H1 (cell line): ENCODE measurements around the gene SV2B. TPM values are rescaled to one million over a fixed set of nuclear protein-coding genes. Genes with fewer than 3 reads are reported as not detected.
A peak's percentile ranks its signal among the peaks of the same experiment; 100 is the strongest.

Source experiments
- CTCF ChIA-PET: fragments of 300-600 bp; sonication (Branson Sonifier 250); formaldehyde crosslinking; loops from one replicate; lab custom pipeline; 2021; ENCODE audit not compliant: partially characterized antibody; lab: Charles Lee
- POLR2A ChIA-PET: fragments of 300-600 bp; sonication (Branson Sonifier 250); formaldehyde crosslinking; loops from one replicate; lab custom pipeline; 2021; ENCODE audit warnings: inconsistent platforms; ENCODE audit not compliant: partially characterized antibody; lab: Charles Lee
- DNase-seq, 2 experiments: peaks; one replicate each; pipeline versions ENCODE4 v3.0.0 to v3.0.0-alpha.2; 2010 to 2022; ENCODE audit warnings: low spot score in 2 of 2, low read depth in 1 of 2, mixed read lengths in 1 of 2
- FAIRE-seq: peaks from 2 replicates; lab custom pipeline; 2011; peaks lifted over from hg19 to GRCh38; lab: Jason Lieb, UNC
- H2AFZ ChIP-seq: 2 replicates; pipeline ENCODE4 v1.8.1; 2012; ENCODE audit warnings: low read length, inconsistent platforms
- H2AK5ac ChIP-seq: 2 replicates; pipeline ENCODE4 v1.6.1; 2013; ENCODE audit warnings: low read depth, low read length
- H2BK120ac ChIP-seq: replicated peaks from 2 replicates; pipeline ENCODE3; 2013; ENCODE audit warnings: low read depth, low read length, inconsistent platforms
- H2BK12ac ChIP-seq: 2 replicates; pipeline ENCODE4 v1.6.1; 2013; ENCODE audit warnings: low read depth, low read length
- H2BK15ac ChIP-seq: 2 replicates; pipeline ENCODE4 v1.6.1; 2013; ENCODE audit warnings: low read length
- H2BK20ac ChIP-seq: 2 replicates; pipeline ENCODE4 v1.6.1; 2013; ENCODE audit warnings: low read length
- H2BK5ac ChIP-seq: 2 replicates; pipeline ENCODE4 v1.6.1; 2013; ENCODE audit warnings: low read depth, low read length
- H3K14ac ChIP-seq: 2 replicates; pipeline ENCODE4 v1.6.1; 2013; ENCODE audit warnings: inconsistent platforms; ENCODE audit not compliant: insufficient read length
- H3K18ac ChIP-seq: 2 replicates; pipeline ENCODE4 v1.6.1; 2013; ENCODE audit warnings: low read length; ENCODE audit errors: extremely low read depth
- H3K23ac ChIP-seq: 2 replicates; pipeline ENCODE4 v1.6.1; 2013; ENCODE audit warnings: inconsistent platforms; ENCODE audit not compliant: insufficient read length
- H3K23me2 ChIP-seq: 2 replicates; pipeline ENCODE4 v1.6.1; 2013; ENCODE audit warnings: low read depth, low read length
- H3K27ac ChIP-seq: 2 replicates; pipeline ENCODE4 v1.6.1; 2011; ENCODE audit warnings: low read depth, low read length, inconsistent platforms
- H3K27me3 ChIP-seq, 4 experiments: replicated peaks in 1 of 4; 1 replicate in 1 of 4; 2 replicates in 3 of 4; pipeline versions ENCODE4 v1.6.1 to v1.8.1; 2011 to 2013; ENCODE audit warnings: low read length in 3 of 4, mild to moderate bottlenecking in 3 of 4, inconsistent platforms in 2 of 4, mixed read lengths in 2 of 4, moderate library complexity in 1 of 4; ENCODE audit not compliant: control insufficient read depth in 3 of 4, insufficient read depth in 3 of 4; ENCODE audit errors: extremely low read depth in 1 of 4
- H3K36me3 ChIP-seq, 4 experiments: 2 replicates each; pipeline versions ENCODE4 v1.6.1 to v1.8.1; 2011 to 2013; ENCODE audit warnings: mild to moderate bottlenecking in 4 of 4, low read length in 3 of 4, moderate library complexity in 2 of 4, control low read depth in 1 of 4, inconsistent platforms in 1 of 4; ENCODE audit not compliant: insufficient read depth in 4 of 4, control insufficient read depth in 2 of 4
- H3K4ac ChIP-seq: replicated peaks from 2 replicates; pipeline ENCODE3; 2013; ENCODE audit warnings: low read length, low read depth, mixed read lengths, inconsistent platforms; ENCODE audit not compliant: insufficient read length
- H3K4me1 ChIP-seq, 4 experiments: replicated peaks in 1 of 4; 1 replicate in 1 of 4; 2 replicates in 3 of 4; pipeline versions ENCODE4 v1.6.1 to v1.8.1; 2011 to 2013; ENCODE audit warnings: low read length in 3 of 4, inconsistent platforms in 2 of 4, mixed read lengths in 1 of 4; ENCODE audit not compliant: insufficient read depth in 4 of 4, control insufficient read depth in 3 of 4
- H3K4me2 ChIP-seq, 2 experiments: 2 replicates each; pipeline versions ENCODE4 v1.6.1 to v1.8.1; 2011 to 2013; ENCODE audit warnings: low read depth in 2 of 2, low read length in 2 of 2, control low read depth in 1 of 2, inconsistent platforms in 1 of 2, mild to moderate bottlenecking in 1 of 2; ENCODE audit not compliant: insufficient read depth in 1 of 2
- H3K4me3 ChIP-seq, 4 experiments: fragments of 200-600, 300-600 bp in 1 of 4; sonication (generic), shearing (Covaris generic), sonication (Bioruptor Twin) in 1 of 4; 2 replicates each; pipeline versions ENCODE4 v1.5.1 to v1.8.1; 2011 to 2016; ENCODE audit warnings: low read length in 4 of 4, low read depth in 3 of 4, control low read depth in 2 of 4, inconsistent platforms in 2 of 4, mild to moderate bottlenecking in 2 of 4, mixed read lengths in 1 of 4, moderate library complexity in 1 of 4; ENCODE audit not compliant: insufficient read depth in 2 of 4; ENCODE audit errors: extremely low read depth in 1 of 4
- H3K56ac ChIP-seq: replicated peaks from 2 replicates; pipeline ENCODE3; 2013; ENCODE audit warnings: low read depth, mild to moderate bottlenecking, mixed read lengths, low read length, inconsistent platforms; ENCODE audit not compliant: insufficient read length
- H3K79me1 ChIP-seq: 2 replicates; pipeline ENCODE4 v1.6.1; 2013; ENCODE audit warnings: low read depth, low read length, control low read depth
- H3K79me2 ChIP-seq, 2 experiments: 2 replicates each; pipeline versions ENCODE4 v1.6.1 to v1.8.1; 2012 to 2013; ENCODE audit warnings: low read length in 2 of 2, mild to moderate bottlenecking in 2 of 2, inconsistent platforms in 1 of 2; ENCODE audit not compliant: insufficient read depth in 2 of 2, control insufficient read depth in 1 of 2
- H3K9ac ChIP-seq, 4 experiments: replicated peaks in 1 of 4; 1 replicate in 1 of 4; 2 replicates in 3 of 4; pipeline versions ENCODE4 v1.6.1 to v1.8.1; 2011 to 2013; ENCODE audit warnings: low read depth in 3 of 4, low read length in 3 of 4, control low read depth in 2 of 4, mild to moderate bottlenecking in 2 of 4, moderate library complexity in 2 of 4, inconsistent platforms in 1 of 4; ENCODE audit errors: extremely low read depth in 1 of 4
- H3K9me3 ChIP-seq, 2 experiments: 2 replicates each; pipeline versions ENCODE4 v1.6.1 to v1.8.1; 2012 to 2013; ENCODE audit warnings: mild to moderate bottlenecking in 2 of 2, moderate library complexity in 2 of 2, control low read depth in 1 of 2, inconsistent platforms in 1 of 2, low read depth in 1 of 2, low read length in 1 of 2, mixed read lengths in 1 of 2; ENCODE audit not compliant: insufficient read depth in 2 of 2
- H4K20me1 ChIP-seq, 2 experiments: replicated peaks in 1 of 2; 2 replicates each; pipeline versions ENCODE3 to v1.8.1; 2011 to 2013; ENCODE audit warnings: inconsistent platforms in 2 of 2, low read length in 2 of 2, mild to moderate bottlenecking in 1 of 2; ENCODE audit not compliant: insufficient read depth in 2 of 2, control insufficient read depth in 1 of 2
- H4K5ac ChIP-seq: 2 replicates; pipeline ENCODE4 v1.6.1; 2013; ENCODE audit warnings: low read length, low read depth, mixed read lengths, inconsistent platforms; ENCODE audit not compliant: insufficient read length
- H4K8ac ChIP-seq: 2 replicates; pipeline ENCODE4 v1.8.0; 2013; ENCODE audit warnings: mild to moderate bottlenecking, moderate library complexity, low read length, inconsistent platforms; ENCODE audit not compliant: insufficient read depth; ENCODE audit errors: extremely low read depth
- H4K91ac ChIP-seq: replicated peaks from 2 replicates; pipeline ENCODE3; 2013; ENCODE audit warnings: low read length, mixed read lengths, inconsistent platforms; ENCODE audit not compliant: insufficient read length
- ASH2L ChIP-seq: fragments of 200-600, 300-600 bp; sonication (generic); IDR thresholded peaks from one replicate; pipeline ENCODE4 v1.7.1; 2017; ENCODE audit warnings: low read length
- HDAC2 ChIP-seq, 2 experiments: fragments of 300-600 bp in 1 of 2; sonication (generic) in 1 of 2; IDR thresholded peaks; 2 replicates each; pipeline ENCODE4 v1.6.1; 2011 to 2012; ENCODE audit warnings: low read depth in 2 of 2, low read length in 2 of 2, mild to moderate bottlenecking in 2 of 2, moderate library complexity in 2 of 2, borderline replicate concordance in 1 of 2, inconsistent platforms in 1 of 2
- RBBP5 ChIP-seq: IDR thresholded peaks from 2 replicates; pipeline ENCODE4 v1.7.1; 2012; ENCODE audit warnings: low read depth, mild to moderate bottlenecking, inconsistent platforms, low read length, moderate library complexity, borderline replicate concordance
- SAP30 ChIP-seq: fragments of 300-600 bp; sonication (generic); IDR thresholded peaks from 2 replicates; pipeline ENCODE4 v1.7.1; 2012; ENCODE audit warnings: low read length, moderate library complexity, mild to moderate bottlenecking, inconsistent platforms; ENCODE audit not compliant: insufficient read depth, insufficient replicate concordance
- TAF7 ChIP-seq: optimal IDR thresholded peaks from 2 replicates; pipeline ENCODE3; 2011; ENCODE audit warnings: low read depth, mild to moderate bottlenecking, inconsistent platforms, low read length, moderate library complexity, borderline replicate concordance
- WGBS, 2 experiments: shearing (Covaris generic) in 1 of 2; methylation state at CpG; one replicate each; pipeline versions ENCODE4 v1.1.6 to v1.1.7; 2013 to 2015; ENCODE audit warnings: low lambda C conversion rate in 2 of 2, mixed read lengths in 2 of 2, inconsistent platforms in 1 of 2, low coverage in 1 of 2, missing lambda C conversion rate in 1 of 2; ENCODE audit not compliant: insufficient replicate concordance in 2 of 2, insufficient coverage in 1 of 2, insufficient read length in 1 of 2; ENCODE audit errors: extremely low coverage in 1 of 2, missing lambda C conversion rate in 1 of 2; 5-methylcytosine and 5-hydroxymethylcytosine counted together
- polyA plus RNA-seq, 7 experiments: library from polyadenylated mRNA; depleted of rRNA in 3 of 7; stranded (reverse) in 5 of 7; unstranded in 2 of 7; fragments of >200 nt in 5 of 7; fragments of 200-250 nt in 2 of 7; gene quantifications; 1 replicate in 5 of 7; 2 replicates in 1 of 7; 4 replicates in 1 of 7; pipeline versions ENCODE4 v1.2.1 to v1.2.3, GENCODE V29; 2011 to 2013; ENCODE audit warnings: missing spikeins in 2 of 7, mixed read lengths in 2 of 7
- total RNA-seq: library from RNA; stranded (reverse); fragmentation: NEBNext Ultra II Directional; extraction: Animal tissue kit (Norgen Biotek cat#: 25700); gene quantifications from 2 replicates; pipeline ENCODE4 v1.2.1, GENCODE V29; 2021
- TF ChIP-seq, protein P1 (sequence below), 3 experiments: IDR thresholded peaks; 1 replicate in 2 of 3; 2 replicates in 1 of 3; pipeline versions ENCODE4 v1.5.1 to v1.6.1; 2011; ENCODE audit warnings: low read length in 3 of 3, mild to moderate bottlenecking in 3 of 3, inconsistent platforms in 2 of 3, low read depth in 1 of 3, moderate library complexity in 1 of 3; ENCODE audit not compliant: insufficient read depth in 1 of 3; ENCODE audit errors: control extremely low read depth in 1 of 3
- TF ChIP-seq, protein P2 (sequence below): IDR thresholded peaks from 2 replicates; pipeline ENCODE4 v1.6.1; 2012; ENCODE audit warnings: inconsistent platforms

The SV2B gene
- total and polyA plus RNA-seq, 2 of the 8 experiments (the other 6 are each of a cell fraction or from before 2014, with no cell fraction given) = 0.09 to 0.20 TPM

DNA sequence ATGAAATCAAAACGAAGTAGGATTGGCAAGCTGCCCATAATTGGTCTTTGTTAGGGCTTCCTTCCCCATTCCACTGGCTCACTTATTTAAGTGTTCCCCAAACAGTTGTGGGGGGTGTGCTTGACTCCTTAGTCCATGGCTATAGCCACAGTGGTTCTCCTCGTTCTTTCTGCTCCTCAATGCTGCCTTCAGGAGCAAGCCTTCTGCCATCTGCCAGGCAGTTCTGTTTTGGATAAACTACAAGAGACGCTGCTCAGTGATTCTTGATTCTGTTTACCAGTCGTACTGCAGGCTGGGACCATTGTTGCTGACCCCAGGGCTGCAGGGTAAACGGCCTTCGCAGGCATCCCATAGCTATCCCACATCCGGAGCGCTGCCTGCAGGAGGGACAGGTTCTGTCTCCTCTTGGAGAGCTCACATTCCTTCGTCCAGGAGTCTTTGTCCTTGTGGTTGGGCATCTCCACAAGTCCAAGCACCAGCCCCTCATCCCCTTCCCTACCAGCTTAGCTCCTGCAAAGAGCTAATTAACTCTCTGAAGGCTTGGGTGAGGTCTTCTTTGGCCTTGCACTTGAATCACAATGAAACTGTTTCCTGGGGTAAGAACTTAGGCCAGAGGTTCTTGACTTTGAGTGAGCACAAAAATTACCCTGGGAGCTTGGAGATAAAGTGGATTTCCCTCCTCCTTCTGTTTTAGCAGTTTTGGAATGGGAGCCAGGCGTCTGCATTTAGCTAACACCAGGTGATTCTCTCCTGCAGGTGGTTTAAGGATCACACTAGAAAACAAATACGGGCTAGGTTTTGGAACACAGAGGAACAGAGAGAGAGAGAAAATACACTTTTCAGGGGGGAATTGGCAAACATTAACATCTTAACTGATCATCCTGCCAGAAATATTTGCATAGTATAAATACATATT lies 114.9 kb downstream of the SV2B start:
- H4K5ac ChIP-seq = no peak overlapping the region
- no peak overlapping the region for H3K4ac ChIP-seq
- no peak overlapping the region for H3K56ac ChIP-seq
- H2BK15ac ChIP-seq = no peak overlapping the region
- peak overlapping the region; percentile 69; the same call in 1 of the 2 replicates for H2AFZ ChIP-seq
- no peak overlapping the region for H3K9ac ChIP-seq
- H3K23me2 ChIP-seq = no peaks in the 10 kb centered on the region
- DNase-seq = no peak
- H2BK12ac ChIP-seq = no peak overlapping the region; the same call in 1 of the 2 replicates
- no peak overlapping the region for H2BK120ac ChIP-seq
- ChIA-PET CTCF (interaction anchor here (0.8 to 3.9 kb wide), 13 partner anchors 10 to 165 kb away, joined by 3 to 20 read pairs (median 4); no protein-coding TSS in a partner anchor), POLR2A (no interaction called here)
- no peaks in the 10 kb centered on the region for H3K79me1 ChIP-seq
- H3K36me3 ChIP-seq = no peaks in the 10 kb centered on the region
- no peak overlapping the region for H4K8ac ChIP-seq
- no peak overlapping the region for H3K23ac ChIP-seq
- WGBS, 2 experiments = 78% methylated on average over 11 of the region's 11 CpGs; no CpG with 5 or more reads in 1 of the 2 experiments
- H3K18ac ChIP-seq = no peak overlapping the region
- FAIRE-seq = no peak
- H4K91ac ChIP-seq = no peak overlapping the region
- no peaks in the 10 kb centered on the region for H4K20me1 ChIP-seq
- H2BK5ac ChIP-seq = no peak overlapping the region
- no peaks in the 10 kb centered on the region for H3K79me2 ChIP-seq
- 0 out of 4 replicates have a peak, but pooled peaks cover 0 to 2% of the 10 kb centered on the region in 2 experiments for H3K9me3 ChIP-seq
- H3K27ac ChIP-seq = no peak overlapping the region
- H3K4me1 ChIP-seq = peaks cover 0 to 5% (median 2%) of the 10 kb centered on the region in 4 experiments; a peak in 2 of 7 replicates
- H3K14ac ChIP-seq = no peak overlapping the region
- H2AK5ac ChIP-seq = no peak overlapping the region
- no peak overlapping the region for H3K4me2 ChIP-seq
- H3K4me3 ChIP-seq = no peak overlapping the region
- H2BK20ac ChIP-seq = no peak overlapping the region
- no peaks in the 10 kb centered on the region for H3K27me3 ChIP-seq
- TF ChIP-seq, protein P1, sequence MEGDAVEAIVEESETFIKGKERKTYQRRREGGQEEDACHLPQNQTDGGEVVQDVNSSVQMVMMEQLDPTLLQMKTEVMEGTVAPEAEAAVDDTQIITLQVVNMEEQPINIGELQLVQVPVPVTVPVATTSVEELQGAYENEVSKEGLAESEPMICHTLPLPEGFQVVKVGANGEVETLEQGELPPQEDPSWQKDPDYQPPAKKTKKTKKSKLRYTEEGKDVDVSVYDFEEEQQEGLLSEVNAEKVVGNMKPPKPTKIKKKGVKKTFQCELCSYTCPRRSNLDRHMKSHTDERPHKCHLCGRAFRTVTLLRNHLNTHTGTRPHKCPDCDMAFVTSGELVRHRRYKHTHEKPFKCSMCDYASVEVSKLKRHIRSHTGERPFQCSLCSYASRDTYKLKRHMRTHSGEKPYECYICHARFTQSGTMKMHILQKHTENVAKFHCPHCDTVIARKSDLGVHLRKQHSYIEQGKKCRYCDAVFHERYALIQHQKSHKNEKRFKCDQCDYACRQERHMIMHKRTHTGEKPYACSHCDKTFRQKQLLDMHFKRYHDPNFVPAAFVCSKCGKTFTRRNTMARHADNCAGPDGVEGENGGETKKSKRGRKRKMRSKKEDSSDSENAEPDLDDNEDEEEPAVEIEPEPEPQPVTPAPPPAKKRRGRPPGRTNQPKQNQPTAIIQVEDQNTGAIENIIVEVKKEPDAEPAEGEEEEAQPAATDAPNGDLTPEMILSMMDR (IDR thresholded peaks at IDR 0.05; ENCODE audit: control extremely low read depth in 1 of 3, insufficient read depth in 1 of 3, low read depth in 1 of 3, low read length in 3 of 3) = no peak
- TF ChIP-seq TAF7 (no peak), HDAC2 (IDR thresholded peaks at IDR 0.05; ENCODE audit: borderline replicate concordance in 1 of 2, low read depth in 2 of 2, low read length in 2 of 2) (no peak), RBBP5 (no peak), ASH2L (no peak), SAP30 (no peak)
- TF ChIP-seq, protein P2, sequence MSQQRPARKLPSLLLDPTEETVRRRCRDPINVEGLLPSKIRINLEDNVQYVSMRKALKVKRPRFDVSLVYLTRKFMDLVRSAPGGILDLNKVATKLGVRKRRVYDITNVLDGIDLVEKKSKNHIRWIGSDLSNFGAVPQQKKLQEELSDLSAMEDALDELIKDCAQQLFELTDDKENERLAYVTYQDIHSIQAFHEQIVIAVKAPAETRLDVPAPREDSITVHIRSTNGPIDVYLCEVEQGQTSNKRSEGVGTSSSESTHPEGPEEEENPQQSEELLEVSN = no peak
